HG03342 (cell line): Measurements from ENCODE around the gene FXYD5.
A peak's percentile ranks its signal among the peaks of the same experiment; 100 is the strongest.
"Not testable (repeated sequence)": the region's sequence is repeated elsewhere in the genome, so short reads cannot be mapped to it uniquely, and the experiment has no call there.

ENCODE experiments used
- ATAC-seq: cut with Tn5 transposase; IDR thresholded peaks from one replicate; pipeline ENCODE4 v1.9.1; 2021; ENCODE audit warnings: mild to moderate bottlenecking, moderate library complexity; ENCODE audit not compliant: unreplicated experiment

Gene FXYD5

GRCh38 chr19:35119578-35120155, 34.9 kb upstream of the FXYD5 start:
- no peak for ATAC-seq

- no peak for ATAC-seq
These were observed 34.0 kb upstream of the FXYD5 start for GRCh38 chr19:35120492-35120891.

GRCh38 chr19:35120898-35121297, 33.6 kb upstream of the FXYD5 start:
- no peak for ATAC-seq

GRCh38 chr19:35122687-35123551, 31.6 kb upstream of the FXYD5 start:
- no peak for ATAC-seq

- ATAC-seq: no peak
These were observed 31.0 kb upstream of the FXYD5 start for GRCh38 chr19:35123573-35123972.

- peak; percentile 74 for ATAC-seq
These were observed 30.2 kb upstream of the FXYD5 start for GRCh38 chr19:35124098-35125060.

GRCh38 chr19:35125270-35125717, 29.2 kb upstream of the FXYD5 start:
- ATAC-seq: no peak

GRCh38 chr19:35125749-35126623, 28.5 kb upstream of the FXYD5 start:
- no peak for ATAC-seq

GRCh38 chr19:35126624-35126959, 27.9 kb upstream of the FXYD5 start:
- ATAC-seq: no peak

- no peak for ATAC-seq
These were observed 26.7 kb upstream of the FXYD5 start for GRCh38 chr19:35127871-35128270.

- no peak for ATAC-seq
These were observed 26.0 kb upstream of the FXYD5 start for GRCh38 chr19:35128398-35129057.

- ATAC-seq: not testable (repeated sequence)
These were observed 24.7 kb upstream of the FXYD5 start for GRCh38 chr19:35129724-35130274.

GRCh38 chr19:35130761-35131720, 23.5 kb upstream of the FXYD5 start:
- no peak for ATAC-seq

- ATAC-seq: no peak
These were observed 22.3 kb upstream of the FXYD5 start for GRCh38 chr19:35132254-35132653.

- ATAC-seq: no peak
These were observed 20.7 kb upstream of the FXYD5 start for GRCh38 chr19:35133826-35134225.

GRCh38 chr19:35134601-35135242, 19.8 kb upstream of the FXYD5 start, which contains the start of gene LGI4:
Gene LGI4 (minus strand): TSS chr19:35135059. CDS start chr19:35134680, 379 bp downstream.
- ATAC-seq: no peak

- ATAC-seq: no peak
These were observed 19.1 kb upstream of the FXYD5 start for GRCh38 chr19:35135389-35135909.

GRCh38 chr19:35136231-35136630, 18.3 kb upstream of the FXYD5 start:
- ATAC-seq: no peak
